Stimulated activated CD8-positive, alpha-beta memory T cell treated with anti-CD3 and anti-CD28 coated beads, Interleukin-15, amount 100 ng/mL, for 1 hour (primary cell): ENCODE results near the gene TMEM132D.
"Not testable (repeated sequence)": the region's sequence is repeated elsewhere in the genome, so short reads cannot be mapped to it uniquely, and the experiment has no call there.

Experiments used
- DNase-seq: peaks from one replicate; pipeline ENCODE4 v3.0.0-alpha.2; 2020; ENCODE audit warnings: low read depth

Gene TMEM132D

GRCh38 chr12:129237881-129238280 lies 665.9 kb downstream of the TMEM132D start:
- DNase-seq = no peak

- no peak for DNase-seq
These were observed 669.6 kb downstream of the TMEM132D start for GRCh38 chr12:129234209-129234608.

- no peak for DNase-seq
These were observed 672.3 kb downstream of the TMEM132D start for GRCh38 chr12:129231491-129231890.

GRCh38 chr12:129230995-129231394 lies 672.8 kb downstream of the TMEM132D start:
- no peak for DNase-seq

- no peak for DNase-seq
These were observed 677.0 kb downstream of the TMEM132D start for GRCh38 chr12:129226851-129227250.

GRCh38 chr12:129226005-129226404 lies 677.8 kb downstream of the TMEM132D start:
- no peak for DNase-seq

- DNase-seq = no peak
These were observed 688.3 kb downstream of the TMEM132D start for GRCh38 chr12:129215556-129215955.

- DNase-seq = no peak
These were observed 690.3 kb downstream of the TMEM132D start for GRCh38 chr12:129213551-129213950.

- no peak for DNase-seq
These were observed 691.8 kb downstream of the TMEM132D start for GRCh38 chr12:129211862-129212630.

- no peak for DNase-seq
These were observed 695.3 kb downstream of the TMEM132D start for GRCh38 chr12:129208566-129208965.

- DNase-seq = no peak
These were observed 696.7 kb downstream of the TMEM132D start for GRCh38 chr12:129207084-129207483.

GRCh38 chr12:129203456-129203855 lies 700.4 kb downstream of the TMEM132D start:
- no peak for DNase-seq

GRCh38 chr12:129202109-129202814 lies 701.6 kb downstream of the TMEM132D start:
- DNase-seq = no peak

GRCh38 chr12:129201029-129201428 lies 702.8 kb downstream of the TMEM132D start:
- DNase-seq = no peak

GRCh38 chr12:129200576-129200975 lies 703.2 kb downstream of the TMEM132D start:
- DNase-seq = no peak

- no peak for DNase-seq
These were observed 706.9 kb downstream of the TMEM132D start for GRCh38 chr12:129196927-129197326.

- no peak for DNase-seq
These were observed 708.7 kb downstream of the TMEM132D start for GRCh38 chr12:129195081-129195480.

GRCh38 chr12:129193263-129193871 lies 710.5 kb downstream of the TMEM132D start:
- no peak for DNase-seq

- DNase-seq = no peak
These were observed 713.0 kb downstream of the TMEM132D start for GRCh38 chr12:129190827-129191226.

- not testable (repeated sequence) for DNase-seq
These were observed 713.9 kb downstream of the TMEM132D start for GRCh38 chr12:129189879-129190278.

- no peak for DNase-seq
These were observed 716.9 kb downstream of the TMEM132D start for GRCh38 chr12:129186952-129187351.

GRCh38 chr12:129185855-129186254 lies 718.0 kb downstream of the TMEM132D start:
- no peak for DNase-seq
